Measurements from ENCODE around the gene JOSD2. TPM values are rescaled to one million over a fixed set of nuclear protein-coding genes. Genes with fewer than 3 reads are reported as not detected.

JOSD2 gene
- total RNA-seq, 4 donors from 2014 or later: 1.8 to 22.8 (median 5.5) TPM

GRCh38 chr19:50547385-50548190, 36.6 kb upstream of the JOSD2 start:
- no peaks in the 10 kb centered on the region for H3K9me3 ChIP-seq
- DNase-seq: no peak
- no peak overlapping the region for H3K4me3 ChIP-seq
- H3K4me1 ChIP-seq: no peaks in the 10 kb centered on the region
- intact Hi-C loops (cut with DNase I; ENCODE audit: low total_unique reads): no loop called here
- H3K27ac ChIP-seq: no peak overlapping the region
- no peaks in the 10 kb centered on the region for H3K27me3 ChIP-seq
- H3K36me3 ChIP-seq: no peaks in the 10 kb centered on the region
- TF ChIP-seq POLR2A (IDR thresholded peaks at IDR 0.05) (no peak), CTCF (IDR thresholded peaks at IDR 0.05) (no peak)

GRCh38 chr19:50546527-50547221, 35.7 kb upstream of the JOSD2 start:
- intact Hi-C loops (cut with DNase I; ENCODE audit: low total_unique reads): no loop called here

GRCh38 chr19:50542943-50543342, 32.0 kb upstream of the JOSD2 start:
- H3K4me3 ChIP-seq: no peak overlapping the region
- H3K27ac ChIP-seq: no peak overlapping the region
- H3K4me1 ChIP-seq: no peaks in the 10 kb centered on the region
- no peaks in the 10 kb centered on the region for H3K36me3 ChIP-seq
- TF ChIP-seq CTCF (IDR thresholded peaks at IDR 0.05): no peak
- no peak for TF ChIP-seq POLR2A (IDR thresholded peaks at IDR 0.05)
- intact Hi-C loops (cut with DNase I; ENCODE audit: low total_unique reads): no loop called here
- no peak for DNase-seq
- no peaks in the 10 kb centered on the region for H3K9me3 ChIP-seq
- H3K27me3 ChIP-seq: no peaks in the 10 kb centered on the region

More at GRCh38 chr19:50546527-50547221, 35.7 kb upstream of the JOSD2 start:
- no peaks in the 10 kb centered on the region for H3K27me3 ChIP-seq
- no peaks in the 10 kb centered on the region for H3K9me3 ChIP-seq
- H3K4me1 ChIP-seq: no peaks in the 10 kb centered on the region
- TF ChIP-seq POLR2A (IDR thresholded peaks at IDR 0.05) (no peak), CTCF (IDR thresholded peaks at IDR 0.05) (no peak)
- H3K36me3 ChIP-seq: no peaks in the 10 kb centered on the region
- no peak overlapping the region for H3K27ac ChIP-seq
- DNase-seq: no peak
- H3K4me3 ChIP-seq: no peak overlapping the region

GRCh38 chr19:50537769-50538230, 26.8 kb upstream of the JOSD2 start:
- no peaks in the 10 kb centered on the region for H3K27me3 ChIP-seq
- intact Hi-C loops (cut with DNase I; ENCODE audit: low total_unique reads): no loop called here
- no peaks in the 10 kb centered on the region for H3K36me3 ChIP-seq
- TF ChIP-seq CTCF (IDR thresholded peaks at IDR 0.05) (peak; percentile 30 to 58 (median 49)), POLR2A (IDR thresholded peaks at IDR 0.05) (no peak)
- no peak overlapping the region for H3K27ac ChIP-seq
- H3K4me1 ChIP-seq: no peaks in the 10 kb centered on the region
- peak in 1 of 2 donors; percentile 47 for DNase-seq
- H3K4me3 ChIP-seq: no peak overlapping the region
- H3K9me3 ChIP-seq: peaks cover 0 to 4% of the 10 kb centered on the region in 2 donors

GRCh38 chr19:50537306-50537685, 26.3 kb upstream of the JOSD2 start:
- intact Hi-C loops (cut with DNase I; ENCODE audit: low total_unique reads): no loop called here

More at GRCh38 chr19:50537306-50537685, 26.3 kb upstream of the JOSD2 start:
- H3K9me3 ChIP-seq: peaks cover 0 to 4% of the 10 kb centered on the region in 2 donors
- TF ChIP-seq CTCF (IDR thresholded peaks at IDR 0.05) (no peak), POLR2A (IDR thresholded peaks at IDR 0.05) (no peak)
- H3K36me3 ChIP-seq: no peaks in the 10 kb centered on the region
- no peak overlapping the region for H3K27ac ChIP-seq
- no peaks in the 10 kb centered on the region for H3K27me3 ChIP-seq
- DNase-seq: no peak
- no peaks in the 10 kb centered on the region for H3K4me1 ChIP-seq
- no peak overlapping the region for H3K4me3 ChIP-seq
